ENCODE results near the gene CHPT1. TPM values are rescaled to one million over a fixed set of nuclear protein-coding genes. Genes with fewer than 3 reads are reported as not detected.

CHPT1 gene
- total and polyA plus RNA-seq, 2 of the 13 experiments (the other 11 are each of a cell fraction or from before 2014, with no cell fraction given), result 117 to 178 TPM

GRCh38 chr12:101764051-101764792, 66.8 kb downstream of the CHPT1 start:
- 97% methylated on average over 5 of the region's 5 CpGs for WGBS (ENCODE audit: low lambda C conversion rate)
- Histone ChIP-seq H3K4me3 (replicated peaks in 1 of 3; ENCODE audit: insufficient read depth in 1 of 3, low read depth in 2 of 3, low read length in 3 of 3) (no peak overlapping the region), H3K36me3 (replicated peaks in 1 of 2; ENCODE audit: control insufficient read depth in 1 of 2, insufficient read depth in 2 of 2, low read length in 2 of 2) (peaks cover 2 to 7% of the 10 kb centered on the region in 2 experiments; a peak in 1 of 5 replicates), H3K4me1 (ENCODE audit: insufficient read depth, low read length) (peaks cover 19% of the 10 kb centered on the region), H3K9me3 (ENCODE audit: low read length) (no peaks in the 10 kb centered on the region), H2AFZ (ENCODE audit: low read length) (no peak overlapping the region), H3K79me2 (ENCODE audit: insufficient read depth, low read length) (no peaks in the 10 kb centered on the region), H3K4me2 (ENCODE audit: low read depth, low read length) (no peak overlapping the region), H3K9ac (ENCODE audit: insufficient read depth, low read depth, low read length) (no peak overlapping the region), H4K20me1 (ENCODE audit: insufficient read depth, low read length) (no peaks in the 10 kb centered on the region), H3K27ac (ENCODE audit: extremely low read length, insufficient read depth, low read length) (no peak overlapping the region), H3K27me3 (ENCODE audit: control insufficient read depth in 1 of 2, insufficient read depth in 2 of 2, low read length in 2 of 2) (no peaks in the 10 kb centered on the region)
- intact Hi-C loops (cut with micrococcal nuclease; ENCODE audit: unreplicated experiment) (no loop called here), in situ Hi-C loops (cut with HindIII; ENCODE audit: extremely low pct_ligation_motif_present, low pct_unique_long_range_greater_than_20kb) (loop anchor here (25.0 kb wide), 1 partner anchor 352 kb away; the partner anchor contains the start of gene ARL1)
- POLR2A ChIA-PET, result no interaction called here
- ATAC-seq (no peak), FAIRE-seq (no peak), DNase-seq (ENCODE audit: low spot score) (no peak)
- CTCF ChIA-PET (ENCODE audit: low intra/inter-chr PET ratio, low total read pairs), result no interaction called here
- TSS peak; percentile 51 for BruUV-seq (replicated peaks)
- no peak for TF ChIP-seq ZNF629 (CRISPR knock-in tag; conservative IDR thresholded peaks at IDR 0.05)

- H3K36me3 ChIP-seq (replicated peaks in 1 of 2; ENCODE audit: control insufficient read depth in 1 of 2, insufficient read depth in 2 of 2, low read length in 2 of 2), result no peaks in the 10 kb centered on the region; a peak in 1 of 5 replicates
- 91% methylated on average over 1 of the region's 1 CpG for WGBS (ENCODE audit: low lambda C conversion rate)
- no peak overlapping the region for H3K27ac ChIP-seq (ENCODE audit: extremely low read length, insufficient read depth, low read length)
- no peak overlapping the region for H3K4me3 ChIP-seq (replicated peaks in 1 of 3; ENCODE audit: insufficient read depth in 1 of 3, low read depth in 2 of 3, low read length in 3 of 3)
- H3K79me2 ChIP-seq (ENCODE audit: insufficient read depth, low read length), result no peaks in the 10 kb centered on the region
- no peaks in the 10 kb centered on the region for H3K27me3 ChIP-seq (ENCODE audit: control insufficient read depth in 1 of 2, insufficient read depth in 2 of 2, low read length in 2 of 2)
- ATAC-seq, result no peak
- no peak for DNase-seq (ENCODE audit: low spot score)
- in situ Hi-C loops (cut with HindIII; ENCODE audit: extremely low pct_ligation_motif_present, low pct_unique_long_range_greater_than_20kb), result loop anchor here (25.0 kb wide), 1 partner anchor 355 kb away; the partner anchor contains the start of gene ARL1
- CTCF ChIA-PET (ENCODE audit: low intra/inter-chr PET ratio, low total read pairs), result no interaction called here
- no TSS peak for BruUV-seq (replicated peaks)
- POLR2A ChIA-PET, result no interaction called here
- no peak overlapping the region for H3K9ac ChIP-seq (ENCODE audit: insufficient read depth, low read depth, low read length)
- no peak overlapping the region for H3K4me2 ChIP-seq (ENCODE audit: low read depth, low read length)
- intact Hi-C loops (cut with micrococcal nuclease; ENCODE audit: unreplicated experiment), result no loop called here
- no peak overlapping the region for H2AFZ ChIP-seq (ENCODE audit: low read length)
- H3K9me3 ChIP-seq (ENCODE audit: low read length), result no peaks in the 10 kb centered on the region
- H4K20me1 ChIP-seq (ENCODE audit: insufficient read depth, low read length), result no peaks in the 10 kb centered on the region
- no peak for FAIRE-seq
- H3K4me1 ChIP-seq (ENCODE audit: insufficient read depth, low read length), result peaks cover 21% of the 10 kb centered on the region
- TF ChIP-seq POGZ (CRISPR knock-in tag; IDR thresholded peaks at IDR 0.05) (peak; percentile 36; the same call in 1 of the 2 replicates), ZNF766 (CRISPR knock-in tag; IDR thresholded peaks at IDR 0.05; ENCODE audit: borderline replicate concordance) (no peak), RAD51 (IDR thresholded peaks at IDR 0.05; ENCODE audit: borderline replicate concordance) (no peak), ZNF3 (CRISPR knock-in tag; IDR thresholded peaks at IDR 0.05) (peak; percentile 75; the same call in 1 of the 2 replicates), ZBTB40 (IDR thresholded peaks at IDR 0.05) (no peak), ZBTB40 (CRISPR knock-in tag; IDR thresholded peaks at IDR 0.05) (no peak), ZIK1 (CRISPR knock-in tag; IDR thresholded peaks at IDR 0.05; ENCODE audit: borderline replicate concordance, low read depth) (no peak), JDP2 (CRISPR knock-in tag; IDR thresholded peaks at IDR 0.05; ENCODE audit: borderline replicate concordance) (no peak), MYC (CRISPR knock-in tag; IDR thresholded peaks at IDR 0.05; ENCODE audit: borderline replicate concordance) (no peak)
Measured at GRCh38 chr12:101767537-101767936, 70.1 kb downstream of the CHPT1 start.
